Right lobe of liver (tissue), 6 donors: ENCODE results near the gene EXOSC6. TPM values are rescaled to one million over a fixed set of nuclear protein-coding genes. Genes with fewer than 3 reads are reported as not detected.
A peak's percentile ranks its signal among the peaks of the same experiment; 100 is the strongest.
"Not testable (repeated sequence)": the region's sequence is repeated elsewhere in the genome, so short reads cannot be mapped to it uniquely, and the experiment has no call there.

Experiments
- ATAC-seq, 4 donors: fragments of 200-7000 bp; cut with Tn5 transposase; one replicate each; pipeline ENCODE4 v1.9.1; 2020; ENCODE audit warnings: mild to moderate bottlenecking in 4 of 4, moderate library complexity in 4 of 4
- DNase-seq, 3 donors: peaks; one replicate each; pipeline ENCODE4 v3.0.0-alpha.2; 2020
- H3K27ac ChIP-seq, 3 donors: fragments of 200-600 bp; one replicate each; pipeline ENCODE4 v1.8.0; 2022
- H3K27me3 ChIP-seq, 2 donors: fragments of 200-600 bp; one replicate each; pipeline ENCODE4 v1.8.0; 2022
- H3K36me3 ChIP-seq, 4 donors: fragments of 200-600 bp; sonication (generic) in 1 of 4; one replicate each; pipeline versions ENCODE4 v1.5.1 to v1.8.0; 2017 to 2022; ENCODE audit warnings: control low read depth in 1 of 4
- H3K4me1 ChIP-seq, 4 donors: fragments of 200-600 bp; sonication (generic) in 1 of 4; one replicate each; pipeline versions ENCODE4 v1.5.1 to v1.8.0; 2017 to 2022; ENCODE audit warnings: control low read depth in 1 of 4
- H3K4me3 ChIP-seq, 3 donors: fragments of 200-600 bp; one replicate each; pipeline ENCODE4 v1.8.0; 2022
- H3K9me3 ChIP-seq, 4 donors: fragments of 200-600 bp; sonication (generic) in 1 of 4; one replicate each; pipeline versions ENCODE4 v1.5.1 to v1.8.0; 2017 to 2022; ENCODE audit warnings: control low read depth in 1 of 4
- POLR2A ChIP-seq: fragments of 450-650 bp; IDR thresholded peaks from one replicate; pipeline ENCODE4 v1.6.1; 2017; ENCODE audit warnings: antibody characterized with exemption, mild to moderate bottlenecking
- WGBS: methylation state at CpG from one replicate; pipeline ENCODE4 v1.1.6; 2018; ENCODE audit warnings: low coverage, low lambda C conversion rate; ENCODE audit not compliant: insufficient coverage; ENCODE audit errors: missing lambda C conversion rate; 5-methylcytosine and 5-hydroxymethylcytosine counted together
- intact Hi-C, 2 donors: fragments of 100-400 bp; cut with DNase I; formaldehyde crosslinking; loops; one replicate each; pipeline versions ENCODE4 v1.11.2 to v1.14.1; 2022
- total RNA-seq, 6 experiments: library from RNA; depleted of rRNA in 2 of 6; stranded (reverse); fragments of >200 nt in 2 of 6; fragmentation: NEBNext Ultra II Directional in 3 of 6; extraction: Animal tissue kit (Norgen Biotek cat#: 25700) in 3 of 6; gene quantifications; one replicate each; pipeline versions ENCODE4 v1.1.0 to v1.2.4, GENCODE V29; 2016 to 2023
- TF ChIP-seq, protein P1 (sequence below), 4 donors: fragments of 200-600 bp in 3 of 4; fragments of 450-650 bp in 1 of 4; IDR thresholded peaks; one replicate each; pipeline versions ENCODE4 v1.5.1 to v1.8.0; 2016 to 2022; ENCODE audit warnings: antibody characterized with exemption in 4 of 4, mild to moderate bottlenecking in 2 of 4
- donor health status: DM: no; HTN: yes; CAD: no.
- donor health status: DM: no; HTN: no; CAD: no.
- donor health status: DM: no; HTN: no; CAD: no.
- donor health status: DM: no; HTN: yes; CAD: no.
- donor health status: DM: no; HTN: yes; CAD: no.

EXOSC6 gene
- total RNA-seq, 6 experiments from 2014 or later, result 6.1 to 13.1 (median 10.2) TPM

DNA sequence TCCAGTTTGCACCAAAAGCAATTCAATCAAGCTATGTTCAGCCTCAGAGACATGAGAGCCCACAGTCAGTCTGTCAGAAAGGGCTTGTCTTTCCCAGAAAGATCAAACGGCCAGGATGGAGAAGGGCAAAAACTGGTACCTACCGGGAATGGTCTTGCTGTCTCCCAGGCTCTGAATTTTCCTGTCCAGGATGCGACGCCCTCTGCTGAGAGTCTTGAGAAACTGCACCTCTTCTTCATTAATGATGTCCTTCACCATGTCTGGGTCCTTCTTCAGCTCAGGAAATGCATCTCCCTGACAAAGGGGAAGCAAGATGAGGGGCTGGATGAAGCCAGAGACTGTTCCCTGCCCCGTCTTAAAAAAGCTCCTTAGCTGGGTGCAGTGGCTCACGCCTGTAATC, 15.8 kb upstream of the EXOSC6 start:
- WGBS, result 59% methylated on average over 6 of the region's 6 CpGs
- intact Hi-C loops, result loop anchor here in 1 of 2 donors (10.0 kb wide), 1 partner anchor 113 kb away; no protein-coding TSS in a partner anchor
- peak in 1 of 3 donors; percentile 26 for DNase-seq

DNA sequence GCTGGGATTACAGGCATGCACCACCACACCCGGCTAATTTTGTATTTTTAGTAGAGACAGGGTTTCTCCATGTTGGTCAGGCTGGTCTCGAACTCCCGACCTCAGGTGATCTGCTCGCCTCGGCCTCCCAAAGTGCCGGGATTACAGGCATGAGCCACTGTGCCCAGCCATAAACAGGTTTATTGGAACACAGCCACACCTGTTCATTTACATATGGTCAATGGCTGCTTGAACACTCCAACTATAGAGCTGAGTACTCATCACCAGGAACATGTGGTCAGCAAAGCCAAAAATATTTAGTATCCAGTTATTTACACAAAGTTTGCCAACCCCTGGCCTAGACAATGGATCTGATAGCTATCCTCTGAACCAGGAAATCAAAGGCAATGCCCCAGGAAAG, 8.2 kb upstream of the EXOSC6 start:
- intact Hi-C loops, result loop anchor here (10.0 kb wide), 2 partner anchors 95 to 105 kb away; no protein-coding TSS in a partner anchor
- H3K27ac ChIP-seq, ATAC-seq, H3K4me1 ChIP-seq, H3K4me3 ChIP-seq, H3K27me3 ChIP-seq, H3K9me3 ChIP-seq: not testable (repeated sequence)
- 97% methylated on average over 5 of the region's 6 CpGs for WGBS
- DNase-seq, result peak in 1 of 3 donors; percentile 9
- H3K36me3 ChIP-seq, result peaks cover 0 to 100% (median 73%) of the 10 kb centered on the region in 4 donors

More for the DNA sequence above, 15.8 kb upstream of the EXOSC6 start:
- no peak for TF ChIP-seq POLR2A
- TF ChIP-seq, protein P1, sequence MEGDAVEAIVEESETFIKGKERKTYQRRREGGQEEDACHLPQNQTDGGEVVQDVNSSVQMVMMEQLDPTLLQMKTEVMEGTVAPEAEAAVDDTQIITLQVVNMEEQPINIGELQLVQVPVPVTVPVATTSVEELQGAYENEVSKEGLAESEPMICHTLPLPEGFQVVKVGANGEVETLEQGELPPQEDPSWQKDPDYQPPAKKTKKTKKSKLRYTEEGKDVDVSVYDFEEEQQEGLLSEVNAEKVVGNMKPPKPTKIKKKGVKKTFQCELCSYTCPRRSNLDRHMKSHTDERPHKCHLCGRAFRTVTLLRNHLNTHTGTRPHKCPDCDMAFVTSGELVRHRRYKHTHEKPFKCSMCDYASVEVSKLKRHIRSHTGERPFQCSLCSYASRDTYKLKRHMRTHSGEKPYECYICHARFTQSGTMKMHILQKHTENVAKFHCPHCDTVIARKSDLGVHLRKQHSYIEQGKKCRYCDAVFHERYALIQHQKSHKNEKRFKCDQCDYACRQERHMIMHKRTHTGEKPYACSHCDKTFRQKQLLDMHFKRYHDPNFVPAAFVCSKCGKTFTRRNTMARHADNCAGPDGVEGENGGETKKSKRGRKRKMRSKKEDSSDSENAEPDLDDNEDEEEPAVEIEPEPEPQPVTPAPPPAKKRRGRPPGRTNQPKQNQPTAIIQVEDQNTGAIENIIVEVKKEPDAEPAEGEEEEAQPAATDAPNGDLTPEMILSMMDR (IDR thresholded peaks at IDR 0.05), result peak; percentile 41 to 61 (median 58)
- no peaks in the 10 kb centered on the region for H3K4me1 ChIP-seq
- H3K9me3 ChIP-seq, result no peaks in the 10 kb centered on the region
- no peak overlapping the region for H3K4me3 ChIP-seq
- no peaks in the 10 kb centered on the region for H3K27me3 ChIP-seq
- peak; percentile 56 to 74 (median 62) for ATAC-seq
- H3K36me3 ChIP-seq, result peaks cover 14 to 99% (median 62%) of the 10 kb centered on the region in 4 donors
- H3K27ac ChIP-seq, result no peak overlapping the region

DNA sequence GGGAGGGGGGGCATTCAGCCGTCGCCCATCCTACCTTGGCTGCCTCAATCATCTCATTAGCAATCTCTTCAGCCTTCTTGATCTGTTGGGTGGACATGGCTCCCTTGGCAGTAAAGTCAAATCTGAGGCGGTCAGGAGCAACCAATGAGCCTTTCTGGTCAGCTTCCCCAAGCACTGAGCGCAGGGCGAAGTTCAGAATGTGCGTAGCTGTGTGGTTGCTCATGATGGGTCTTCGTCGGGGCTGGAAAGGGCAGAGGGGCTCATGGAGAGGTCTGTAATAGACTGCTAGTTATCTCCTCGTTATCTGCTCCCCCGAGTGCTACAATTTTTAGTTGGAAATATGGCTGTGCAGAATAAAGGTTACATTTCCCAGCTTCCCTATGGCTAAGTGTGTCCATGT, 7.2 kb upstream of the EXOSC6 start:
- H3K36me3 ChIP-seq, result peaks cover 0 to 100% (median 70%) of the 10 kb centered on the region in 4 donors
- H3K4me3 ChIP-seq, result no peak overlapping the region
- 94% methylated on average over 6 of the region's 10 CpGs for WGBS
- H3K9me3 ChIP-seq, result no peaks in the 10 kb centered on the region
- ATAC-seq (no peak), DNase-seq (peak in 1 of 3 donors; percentile 34)
- TF ChIP-seq POLR2A, result no peak
- TF ChIP-seq, protein P1 (IDR thresholded peaks at IDR 0.05), result no peak
- no peak overlapping the region for H3K27ac ChIP-seq
- no peaks in the 10 kb centered on the region for H3K4me1 ChIP-seq
- H3K27me3 ChIP-seq, result no peaks in the 10 kb centered on the region
- intact Hi-C loops, result loop anchor here in 1 of 2 donors (10.0 kb wide), 1 partner anchor 94 kb away; no protein-coding TSS in a partner anchor

DNA sequence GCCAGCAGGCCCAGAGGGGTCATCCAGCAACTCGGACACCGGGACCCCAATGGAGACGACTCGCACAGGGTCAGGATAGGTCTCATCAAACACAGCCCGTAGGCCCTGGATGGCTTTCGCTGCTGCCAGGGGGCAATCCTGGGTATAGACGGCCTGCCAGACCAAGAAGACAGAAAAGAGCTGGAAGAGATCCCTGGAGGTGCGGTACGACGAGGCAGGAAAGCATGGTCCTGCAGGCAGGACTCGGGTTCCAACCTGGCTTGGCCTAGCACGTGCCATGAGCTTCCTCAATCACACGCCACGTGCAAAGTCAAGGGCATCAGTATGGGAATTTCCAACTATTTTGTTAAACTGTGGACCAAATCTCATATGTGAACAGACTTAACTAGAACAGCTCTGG, 6.3 kb upstream of the EXOSC6 start:
- intact Hi-C loops, result loop anchor here in 1 of 2 donors (10.0 kb wide), 1 partner anchor 93 kb away; no protein-coding TSS in a partner anchor
- H3K9me3 ChIP-seq, result no peaks in the 10 kb centered on the region
- peaks cover 0 to 100% (median 71%) of the 10 kb centered on the region in 4 donors for H3K36me3 ChIP-seq
- WGBS, result 90% methylated on average over 4 of the region's 14 CpGs
- no peak overlapping the region for H3K4me3 ChIP-seq
- no peak overlapping the region for H3K27ac ChIP-seq
- H3K4me1 ChIP-seq, result no peaks in the 10 kb centered on the region
- H3K27me3 ChIP-seq, result no peaks in the 10 kb centered on the region
- TF ChIP-seq, protein P1 (IDR thresholded peaks at IDR 0.05), result no peak
- TF ChIP-seq POLR2A, result no peak
- ATAC-seq (no peak), DNase-seq (peak in 1 of 3 donors; percentile 37)

DNA sequence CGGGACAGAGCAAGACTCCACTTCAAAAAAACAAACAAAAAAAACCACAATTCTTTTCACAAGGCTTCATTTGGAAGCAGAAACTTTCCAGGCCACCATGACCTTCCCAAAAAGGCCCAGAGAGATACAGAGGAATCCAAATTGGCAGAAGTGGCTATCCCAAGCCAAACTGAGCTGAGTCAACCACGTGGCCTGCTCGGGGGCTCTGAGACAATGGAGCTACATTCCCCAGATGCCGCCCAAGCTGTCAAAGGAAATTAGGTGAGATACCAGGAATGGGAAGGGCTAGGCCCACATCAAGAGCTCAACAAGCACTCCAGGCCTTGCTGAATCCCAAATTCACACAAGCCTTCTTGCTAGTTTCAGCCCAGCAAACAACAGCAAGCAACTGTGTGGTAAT, 5.7 kb upstream of the EXOSC6 start:
- peak in 1 of 3 donors; percentile 15 for DNase-seq
- WGBS, result 90% methylated on average over 2 of the region's 4 CpGs
- Histone ChIP-seq H3K4me3 (no peak overlapping the region), H3K4me1 (no peaks in the 10 kb centered on the region), H3K27ac (no peak overlapping the region), H3K36me3 (peaks cover 0 to 100% (median 71%) of the 10 kb centered on the region in 4 donors), H3K9me3 (no peaks in the 10 kb centered on the region), H3K27me3 (no peaks in the 10 kb centered on the region)
- TF ChIP-seq, protein P1 (IDR thresholded peaks at IDR 0.05), result no peak
- no peak for TF ChIP-seq POLR2A
- intact Hi-C loops, result loop anchor here in 1 of 2 donors (10.0 kb wide), 1 partner anchor 93 kb away; no protein-coding TSS in a partner anchor
- ATAC-seq, result no peak
